NCI-H2227 treated with DMSO at 0.1 percent for 48 hours (cell line): ENCODE measurements around the gene HSPE1.
"Not testable (repeated sequence)": the region's sequence is repeated elsewhere in the genome, so short reads cannot be mapped to it uniquely, and the experiment has no call there.

ENCODE experiments used
- DNase-seq: peaks from one replicate; lab custom pipeline; 2025; lab: John Stamatoyannopoulos, UW

The HSPE1 gene

DNA sequence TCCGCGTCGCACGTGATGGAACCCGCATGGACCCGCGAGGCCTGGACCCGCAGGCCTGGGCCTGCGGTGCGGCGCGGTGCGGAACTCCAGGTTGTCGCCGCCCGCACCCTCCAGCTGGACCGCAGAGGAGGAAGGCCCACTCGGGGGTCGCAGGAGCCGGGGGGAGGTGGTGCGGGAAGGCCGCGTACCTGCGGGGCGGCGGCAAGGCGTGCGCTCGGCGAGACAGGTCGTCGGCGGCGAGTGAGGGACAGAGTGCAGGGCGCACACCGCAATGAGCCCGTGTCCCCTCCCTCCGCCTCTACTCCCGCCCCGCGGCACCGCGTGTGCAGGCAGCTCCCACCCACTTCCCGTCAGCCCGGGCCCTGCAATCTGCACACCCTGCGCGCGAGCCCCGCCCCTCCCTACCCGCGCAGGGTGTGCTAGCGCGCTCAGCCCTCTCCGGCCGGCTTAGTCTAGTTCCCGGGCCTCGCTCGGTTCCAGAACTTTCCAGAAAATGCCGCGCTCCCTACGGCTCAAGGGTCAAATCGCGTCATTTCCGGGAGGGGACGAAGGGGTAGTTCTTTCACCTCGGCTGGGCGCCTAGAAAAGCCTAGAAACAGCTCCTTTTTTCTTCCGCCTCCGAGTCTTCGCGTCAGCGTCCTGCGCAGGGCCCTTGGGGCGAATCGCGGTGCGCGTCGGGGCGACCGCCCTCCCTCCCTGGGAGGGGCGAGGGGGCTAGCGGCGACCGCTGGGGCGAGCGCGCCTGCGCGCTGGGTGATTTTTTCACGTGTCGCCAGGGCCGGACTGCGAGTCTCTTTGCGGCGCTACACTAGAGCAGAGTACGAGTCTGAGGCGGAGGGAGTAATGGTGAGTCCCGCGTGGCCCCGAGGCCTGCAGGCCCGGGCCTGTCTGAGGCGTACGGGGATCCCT is at the start of gene HSPE1, which contains the start of gene HSPD1:
Gene HSPE1 (plus strand): TSS at position 786 of the 909 bp plus-strand sequence. CDS start 58 bp downstream, at position 844.
Gene HSPD1 (minus strand): TSS at position 247 of the 909 bp plus-strand sequence. CDS start 992 bp downstream, outside the sequence.
- peak; percentile 99 for DNase-seq

DNA sequence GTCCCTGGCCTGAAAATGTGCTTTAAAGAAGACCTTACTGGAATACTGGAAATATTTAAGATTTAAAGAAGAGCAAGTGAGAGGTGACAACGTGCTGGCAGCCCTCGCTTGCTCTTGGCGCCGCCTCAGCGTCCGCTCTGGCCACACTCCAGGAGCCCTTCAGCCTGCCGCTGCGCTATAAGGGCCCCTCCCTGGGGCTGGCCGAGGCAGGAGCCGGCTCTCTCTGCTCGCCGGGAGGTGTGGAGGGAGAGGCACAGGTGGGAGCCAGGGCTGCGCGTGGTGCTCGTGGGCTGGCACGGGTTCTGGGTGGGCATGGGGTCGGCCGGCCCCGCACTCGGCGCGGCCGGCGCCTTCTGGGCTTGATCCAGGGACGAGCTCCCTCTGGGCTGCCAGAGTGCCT is 49.7 kb upstream of the HSPE1 start:
- no peak for DNase-seq

DNA sequence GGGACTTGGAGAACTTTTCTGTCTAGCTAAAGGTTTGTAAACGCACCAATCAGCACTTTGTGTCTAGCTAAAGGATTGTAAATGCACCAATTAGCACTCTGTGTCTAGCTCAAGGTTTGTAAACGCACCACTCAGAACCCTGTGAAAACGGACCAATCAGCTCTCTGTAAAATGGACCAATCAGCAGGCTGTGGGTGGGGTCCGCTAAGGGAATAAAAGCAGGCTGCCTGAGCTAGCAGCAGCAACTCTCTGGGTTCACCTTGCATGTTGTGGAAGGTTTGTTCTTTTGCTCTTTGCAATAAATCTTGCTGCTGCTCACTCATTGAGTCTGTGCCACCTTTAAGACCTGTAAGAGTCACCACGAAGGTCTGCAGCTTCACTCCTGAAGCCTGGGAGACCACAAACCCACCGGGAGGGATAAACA is 49.2 kb upstream of the HSPE1 start:
- not testable (repeated sequence) for DNase-seq

DNA sequence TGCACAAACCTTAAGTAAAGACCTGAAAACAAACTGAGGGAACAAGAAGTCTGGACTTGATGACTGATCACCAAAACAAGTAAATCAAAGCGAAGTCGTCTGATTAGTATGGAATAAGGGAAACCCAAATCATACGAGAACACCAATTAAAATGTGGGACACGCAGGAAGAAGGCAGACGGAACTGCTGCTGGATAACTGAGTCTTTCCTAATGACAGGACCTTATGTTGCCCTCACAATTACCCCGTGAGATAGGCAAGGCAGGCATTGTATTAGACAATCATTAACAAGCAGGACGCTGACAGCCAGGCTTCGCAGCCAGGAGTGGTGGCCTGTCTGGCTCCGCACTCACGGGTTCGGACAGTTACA is 47.4 kb upstream of the HSPE1 start:
- DNase-seq, result no peak

DNA sequence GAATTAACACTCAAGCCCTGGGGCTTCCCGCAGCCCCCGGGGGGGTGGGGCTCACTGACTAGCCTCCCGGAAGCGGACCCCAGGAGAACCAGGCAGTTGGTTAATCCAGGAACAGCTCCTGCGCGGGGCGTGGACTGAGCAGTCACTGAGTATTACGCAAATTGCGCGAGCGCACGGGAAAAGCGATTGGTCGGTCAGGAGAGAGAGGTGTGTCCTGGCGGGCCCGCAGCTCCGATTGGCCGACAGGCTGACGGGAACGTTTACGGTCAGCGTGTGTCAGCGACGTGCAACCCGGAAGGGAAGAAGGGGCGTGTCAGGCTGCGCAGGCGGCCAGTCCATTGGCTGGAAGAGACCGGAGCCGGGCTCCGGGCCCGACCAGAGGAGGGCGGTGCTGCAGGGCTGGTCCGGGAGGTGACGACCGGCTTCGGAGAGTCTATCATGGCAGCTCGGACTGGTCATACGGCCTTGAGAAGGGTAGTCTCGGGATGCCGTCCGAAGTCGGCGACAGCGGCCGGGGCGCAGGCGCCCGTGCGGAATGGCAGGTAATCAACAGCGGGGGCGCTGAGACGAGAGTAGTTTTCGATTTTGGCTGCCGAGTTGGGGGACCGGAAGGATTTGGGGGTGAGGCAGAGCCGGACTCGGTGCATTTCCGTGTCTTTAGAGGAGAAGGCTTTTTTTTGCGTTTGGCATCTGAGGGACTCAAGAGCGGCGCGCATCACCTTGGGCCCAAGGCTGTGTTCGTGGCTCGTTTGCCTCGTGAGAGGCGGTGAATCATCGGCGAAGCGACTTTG is 46.9 kb upstream of the HSPE1 start, which contains the start of gene COQ10B:
Gene COQ10B (plus strand): TSS at position 430 of the 791 bp plus-strand sequence. CDS start 9 bp downstream, at position 439.
- DNase-seq, result peak; percentile 99

DNA sequence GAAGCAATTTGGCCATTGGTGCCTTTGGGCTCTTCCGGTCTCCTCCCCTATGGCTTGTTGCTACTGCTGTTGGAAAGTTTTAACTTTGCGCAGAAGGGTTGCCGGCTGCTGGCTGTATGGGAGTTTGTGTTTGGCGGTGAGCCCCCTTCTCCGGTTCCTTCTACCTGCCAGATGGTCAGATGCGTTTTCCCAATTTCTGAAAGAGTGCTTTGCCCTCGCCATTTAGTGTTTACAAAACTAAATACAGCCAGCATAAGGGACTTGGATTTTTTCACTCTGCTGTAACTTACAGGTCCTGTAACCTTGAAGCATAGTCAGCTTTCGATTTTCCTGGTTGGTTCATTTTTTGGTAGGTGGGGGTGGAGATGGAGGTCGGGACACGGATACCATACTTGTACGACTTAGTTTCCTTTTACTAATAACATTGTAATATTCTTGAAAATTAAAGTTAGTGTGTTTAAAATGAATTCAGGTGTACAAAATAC is 46.2 kb upstream of the HSPE1 start:
- DNase-seq, result no peak

DNA sequence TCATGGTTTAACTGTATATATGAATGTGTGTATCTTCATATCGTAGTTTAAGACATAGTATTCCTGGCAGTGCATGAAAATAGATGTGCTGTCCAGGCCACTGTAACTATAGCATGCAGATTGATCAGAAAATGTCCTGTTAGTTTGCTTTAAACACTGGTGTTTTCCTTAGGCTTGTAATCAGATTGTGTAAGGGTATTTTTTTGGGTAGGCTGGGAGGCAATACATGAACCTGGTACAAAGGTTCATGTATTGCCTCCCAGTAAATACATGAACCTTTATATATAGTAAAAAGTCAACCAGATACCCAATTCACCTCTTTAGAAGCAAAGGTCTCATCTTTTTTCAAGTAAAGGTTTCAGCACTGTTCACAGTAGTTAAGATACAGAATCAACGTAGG is 45.3 kb upstream of the HSPE1 start:
- DNase-seq, result no peak

DNA sequence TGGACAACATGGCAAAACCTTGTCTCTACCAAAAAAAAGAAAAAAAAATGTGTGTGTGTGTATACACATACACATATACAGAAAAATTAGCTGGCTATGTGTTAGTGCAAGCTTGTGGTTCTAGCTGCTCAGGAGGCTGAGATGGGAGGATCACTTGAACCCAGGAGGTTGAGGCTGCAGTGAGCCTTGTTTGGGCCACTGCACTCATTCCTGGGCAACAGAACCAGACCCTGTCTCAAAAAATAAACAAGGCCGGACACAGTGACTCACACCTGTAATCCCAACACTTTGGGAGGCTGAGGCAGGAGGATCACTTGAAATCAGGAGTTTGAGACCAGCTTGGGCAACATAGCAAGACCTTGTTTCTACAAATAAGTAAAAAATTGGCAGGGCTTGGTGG is 44.8 kb upstream of the HSPE1 start:
- DNase-seq, result no peak

DNA sequence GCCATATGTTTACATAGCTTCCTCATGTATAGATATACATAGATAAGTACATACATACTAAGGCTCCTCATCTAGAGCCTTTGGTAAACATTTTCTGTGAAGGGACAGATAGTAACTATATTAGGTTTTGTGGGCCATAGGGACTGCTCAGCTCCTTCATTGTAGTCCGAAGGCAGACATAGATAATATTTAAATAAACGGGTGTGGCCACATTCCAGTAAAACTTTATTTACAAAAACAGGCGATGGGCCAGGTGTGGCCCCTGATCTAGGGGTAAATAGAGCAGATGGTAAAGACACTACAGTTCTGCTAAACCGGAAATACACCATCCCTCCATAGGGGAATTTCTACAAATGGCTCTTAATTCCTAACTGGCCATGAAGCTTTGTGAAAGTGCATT is 39.5 kb upstream of the HSPE1 start:
- DNase-seq, result no peak

DNA sequence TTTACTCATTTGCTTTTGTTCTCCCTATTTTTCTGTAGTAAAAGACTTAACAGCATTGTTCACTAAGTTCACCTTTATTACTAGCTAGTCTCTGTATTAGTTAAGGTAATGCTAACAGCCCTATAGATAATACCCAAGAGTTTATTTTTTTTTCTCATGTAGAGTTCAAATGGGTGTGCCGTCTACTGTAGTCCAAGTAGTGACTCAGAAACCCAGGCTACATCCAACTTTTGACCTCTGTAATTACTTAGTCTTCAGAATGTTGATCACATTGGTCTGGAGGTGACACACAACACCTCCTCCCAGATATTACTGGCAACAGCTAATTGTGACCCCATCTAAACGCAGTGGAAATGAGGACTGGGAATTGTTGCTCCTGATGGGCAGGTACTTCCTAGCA is 39.1 kb upstream of the HSPE1 start:
- no peak for DNase-seq

DNA sequence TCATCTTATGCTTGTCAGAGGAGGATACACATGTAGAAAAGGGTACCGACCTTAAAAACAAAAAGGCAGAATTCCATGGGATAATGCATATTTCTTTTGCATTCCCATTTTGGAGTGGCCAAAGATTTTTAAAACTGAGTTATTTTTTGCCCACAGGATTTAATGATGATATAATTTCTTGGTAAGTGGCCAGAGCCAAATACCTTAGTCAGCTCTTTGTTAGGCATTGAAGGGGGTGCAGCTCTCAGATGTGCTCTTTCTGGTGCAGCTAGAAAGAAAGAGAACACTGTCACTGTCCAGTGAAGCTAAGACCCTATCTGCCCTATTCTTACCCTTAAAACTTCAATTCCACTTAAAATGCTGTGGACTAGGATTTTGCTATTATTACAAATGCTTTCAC is 36.0 kb upstream of the HSPE1 start:
- DNase-seq, result no peak

DNA sequence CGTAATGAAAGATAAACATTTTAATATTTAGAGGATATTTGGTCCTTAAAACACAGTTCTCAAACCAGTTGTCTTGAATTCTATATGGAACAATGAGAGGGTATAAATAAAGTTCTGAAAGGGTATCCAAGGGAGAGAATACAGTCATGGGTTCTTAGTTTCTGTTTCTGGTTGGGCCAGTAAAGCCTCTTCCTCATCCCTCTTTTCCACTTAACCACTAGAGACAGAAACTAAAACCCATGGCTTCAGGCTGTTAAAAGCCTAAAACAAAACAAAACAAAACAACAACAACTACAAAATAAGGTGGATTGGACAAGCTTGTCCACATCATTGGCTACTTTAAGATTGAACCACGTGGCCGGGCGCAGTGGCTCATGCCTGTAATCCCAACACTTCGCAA is 28.0 kb upstream of the HSPE1 start:
- no peak for DNase-seq

DNA sequence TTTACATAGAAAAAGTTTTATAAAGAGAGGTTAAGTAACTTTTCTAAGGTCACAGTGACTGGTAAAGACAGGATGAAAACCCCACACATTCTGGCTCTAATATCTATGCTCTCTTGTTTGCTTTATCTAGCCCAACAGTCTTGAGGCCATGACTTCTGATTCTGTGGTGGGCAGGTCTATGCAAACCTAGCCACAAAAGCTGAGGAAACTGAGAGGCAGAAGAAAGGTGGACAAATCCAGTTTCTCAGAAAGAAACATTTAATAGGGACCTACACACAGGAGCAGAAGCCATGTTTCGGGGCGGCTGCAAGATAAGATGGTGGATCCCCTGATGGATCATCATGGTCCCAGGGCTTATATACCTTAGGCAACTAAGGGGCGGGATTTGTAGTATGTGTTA is 22.4 kb upstream of the HSPE1 start:
- DNase-seq, result no peak

DNA sequence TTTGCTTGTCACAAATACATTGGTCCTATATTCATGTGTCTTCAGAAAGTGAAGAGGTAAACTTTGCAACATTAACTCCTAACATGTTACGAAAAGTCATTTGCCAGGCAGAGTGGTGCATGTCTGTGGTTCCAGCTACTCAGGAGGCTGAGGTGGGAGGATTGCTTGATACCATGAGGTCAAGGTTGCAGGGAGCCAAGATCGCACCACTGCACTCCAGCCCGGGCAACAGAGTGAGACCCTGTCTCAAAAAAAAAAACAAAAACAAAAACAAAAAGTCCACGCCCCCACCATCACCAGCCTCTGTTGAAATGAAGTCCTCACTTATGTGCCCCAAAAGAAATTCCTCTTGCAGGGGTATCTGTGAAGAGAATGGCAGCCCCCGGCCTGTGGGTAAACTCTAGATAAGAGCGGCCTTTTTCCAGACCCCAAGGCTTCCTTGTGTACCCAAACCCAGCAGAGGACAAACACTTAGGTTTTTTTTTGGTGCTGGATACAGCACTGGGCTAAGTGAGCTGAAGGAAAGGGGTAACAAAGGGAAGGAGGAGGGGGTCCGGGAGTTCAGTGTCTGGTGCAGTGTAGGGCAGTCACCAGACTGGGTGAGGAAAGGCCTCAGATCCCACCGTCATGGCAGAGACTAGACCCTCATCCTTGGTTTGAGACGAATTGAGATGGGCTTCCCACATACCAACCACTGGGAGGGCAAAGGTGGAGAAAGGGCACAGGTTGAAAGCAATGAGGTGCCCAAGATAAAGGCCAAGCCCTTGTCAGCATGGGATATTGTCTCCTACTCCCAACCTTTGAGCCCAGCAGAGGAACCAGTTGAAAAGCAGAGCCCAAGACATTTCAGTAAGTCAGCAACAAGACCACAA is 19.8 kb upstream of the HSPE1 start:
- DNase-seq, result no peak

DNA sequence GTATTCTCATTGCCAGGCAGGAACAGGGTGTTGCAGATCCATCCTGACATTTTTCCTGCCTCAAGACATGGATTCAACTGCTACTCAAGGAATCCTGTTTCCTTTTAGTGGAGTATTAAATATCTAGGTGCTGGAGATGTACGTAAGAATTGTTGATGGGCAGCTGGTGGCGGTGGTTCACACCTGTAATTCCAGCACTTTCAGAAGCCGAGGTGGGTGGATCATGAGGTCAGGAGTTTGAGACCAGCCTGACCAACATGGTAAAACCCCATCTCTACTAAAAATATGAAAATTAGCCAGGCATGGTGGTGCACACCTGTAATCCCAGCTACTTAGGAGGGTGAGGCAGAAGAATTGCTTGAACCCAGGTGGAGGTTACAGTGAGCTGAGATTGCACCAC is 15.9 kb upstream of the HSPE1 start:
- not testable (repeated sequence) for DNase-seq

DNA sequence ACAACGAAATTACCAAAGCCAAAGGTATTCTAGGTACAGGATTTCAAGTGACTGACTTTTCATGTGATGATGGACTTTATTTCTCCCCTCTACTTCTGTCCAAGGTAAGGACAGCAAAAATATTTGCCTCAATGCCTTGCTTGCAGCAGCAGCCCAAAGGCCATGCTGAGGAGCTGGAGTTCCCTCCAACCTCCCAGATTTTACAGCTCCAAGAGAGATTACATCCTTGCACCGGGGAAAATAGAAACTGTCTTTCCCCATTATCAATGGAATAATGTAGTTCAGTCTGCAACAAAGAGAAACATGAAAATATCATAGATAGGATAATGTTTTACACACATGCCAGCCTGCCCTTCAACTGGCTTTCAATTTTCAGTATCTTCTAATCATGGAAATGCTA is 14.0 kb upstream of the HSPE1 start:
- no peak for DNase-seq

DNA sequence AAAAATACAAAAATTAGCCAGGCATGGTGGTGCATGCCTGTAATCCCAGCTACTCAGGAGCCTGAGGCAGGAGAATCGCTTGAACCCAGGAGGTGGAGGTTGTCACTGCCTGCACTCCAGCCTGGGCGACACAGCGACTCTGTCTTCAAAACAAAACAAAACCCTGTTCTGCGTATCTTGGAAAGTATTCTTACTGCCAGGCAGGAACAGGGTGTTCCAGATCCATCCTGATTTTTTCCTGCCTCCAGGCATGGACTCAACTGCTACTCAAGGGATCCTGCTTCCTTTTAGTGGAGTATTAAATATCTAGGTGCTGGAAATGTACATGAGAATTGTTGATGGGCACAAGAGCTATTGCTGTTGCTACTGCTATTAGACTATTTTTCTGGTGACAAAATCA is 12.8 kb upstream of the HSPE1 start:
- no peak for DNase-seq

DNA sequence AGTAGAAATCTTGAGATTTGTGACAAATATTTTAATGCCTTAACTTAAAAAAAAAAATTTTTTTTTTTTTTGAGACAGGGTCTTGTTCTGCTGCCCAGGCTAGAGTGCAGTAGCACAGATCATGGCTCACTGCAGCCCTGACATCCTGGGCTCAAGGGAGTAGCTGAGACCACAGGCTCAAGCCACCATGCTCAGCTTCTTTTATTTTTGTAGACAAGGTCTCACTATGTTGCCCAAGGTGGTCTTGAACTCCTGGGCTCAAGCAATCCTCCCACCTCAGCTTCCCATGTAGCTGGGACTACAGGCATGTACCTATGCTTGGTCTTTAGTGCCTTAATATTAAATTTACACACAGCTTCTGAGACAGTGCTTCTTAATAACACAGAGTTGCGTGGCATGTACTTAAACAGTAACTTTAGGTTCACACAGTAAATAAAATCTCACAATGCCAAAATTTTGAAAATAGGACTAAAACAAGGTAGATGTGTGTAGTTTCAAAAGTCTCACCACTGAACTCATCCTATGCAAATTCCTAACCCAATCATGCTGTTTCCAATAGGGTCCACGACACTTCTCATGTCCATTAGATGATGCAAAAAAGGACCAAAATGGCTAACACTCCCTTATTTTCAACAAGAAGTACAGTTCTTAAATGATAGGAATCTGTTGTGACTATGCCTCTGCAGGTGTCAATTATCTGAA is 4.6 kb upstream of the HSPE1 start:
- no peak for DNase-seq

DNA sequence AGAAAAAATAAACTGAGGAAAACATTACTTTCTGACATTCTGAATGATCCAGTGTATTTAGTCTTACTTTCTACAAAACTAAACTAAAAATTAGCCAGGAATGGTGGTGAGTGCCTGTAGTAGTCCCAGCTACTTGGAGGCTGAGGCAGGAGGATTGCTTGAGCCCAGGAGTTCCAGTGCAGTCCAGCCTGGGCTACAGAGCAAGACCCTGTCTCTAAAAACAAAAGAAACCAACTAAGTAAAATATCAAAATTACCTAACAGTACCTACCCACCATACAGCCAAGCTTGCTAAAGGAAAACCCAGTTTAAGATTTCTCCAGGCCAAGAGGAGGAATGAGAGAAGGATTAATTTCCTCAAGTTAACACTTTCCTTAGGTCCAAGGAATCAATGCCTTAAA is 3.5 kb upstream of the HSPE1 start:
- DNase-seq, result no peak

DNA sequence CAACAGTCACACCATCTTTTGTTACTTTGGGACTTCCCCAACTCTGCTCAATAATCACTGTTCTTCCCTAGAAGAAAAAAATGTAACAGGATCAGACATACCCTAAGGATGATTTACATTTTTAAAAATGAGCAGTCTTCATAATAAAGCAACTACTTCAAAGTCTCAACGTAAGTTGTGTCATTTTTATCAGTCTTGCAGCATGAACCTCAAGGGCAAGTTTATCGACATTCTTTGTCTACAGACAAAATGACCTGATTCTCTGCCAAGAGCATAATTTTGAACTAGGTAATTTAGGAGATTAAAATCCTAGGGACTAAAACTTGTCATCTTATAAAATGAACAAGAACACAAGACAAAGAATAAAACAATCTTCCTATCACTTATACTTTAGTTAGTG is 2.9 kb upstream of the HSPE1 start:
- no peak for DNase-seq
